ENCODE data around the gene PITPNM3.

Gene PITPNM3

DNA sequence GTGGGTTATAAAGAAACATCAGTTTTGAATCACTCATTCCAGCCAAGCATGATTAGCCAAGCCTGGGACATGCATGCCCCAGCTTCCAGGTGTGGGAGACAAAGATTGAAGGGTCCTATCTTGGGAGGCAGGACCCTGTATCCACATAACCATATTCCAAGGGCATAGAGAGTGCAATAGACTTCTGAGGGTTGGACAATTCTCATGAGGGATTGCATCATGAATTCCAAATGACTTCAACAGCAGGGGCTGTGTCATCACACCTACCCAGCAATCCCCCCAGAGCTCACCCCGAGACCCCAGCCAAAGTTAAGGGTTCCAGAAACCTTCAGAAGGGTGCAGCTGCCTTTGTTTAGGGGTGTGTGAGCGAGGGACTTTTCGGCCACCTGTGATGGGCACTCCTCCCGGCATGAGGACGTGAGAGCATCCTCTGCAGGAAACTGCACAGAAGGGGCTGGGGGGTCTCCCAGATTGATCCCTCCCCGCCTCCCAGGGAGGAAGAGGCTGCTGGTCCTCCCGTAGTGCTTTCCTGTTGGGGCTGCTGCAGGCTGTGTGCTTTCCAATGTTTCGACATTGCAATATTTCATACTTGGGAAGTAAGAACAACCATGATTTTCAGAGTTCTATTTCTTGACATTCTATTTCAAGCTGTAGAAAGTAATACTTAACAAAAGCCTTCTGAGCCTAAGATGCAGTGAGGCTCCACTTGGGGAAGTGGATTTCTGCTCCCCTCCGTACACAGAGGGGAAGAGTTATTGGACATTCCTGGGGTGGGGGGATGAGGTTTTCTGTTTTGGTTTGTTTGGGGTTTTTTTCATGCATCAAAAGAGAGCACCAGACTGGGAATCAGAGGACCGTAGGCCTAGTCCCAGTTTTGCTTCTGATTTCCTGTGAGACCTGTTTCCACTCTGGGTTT lies 13.3 kb upstream of the PITPNM3 start:
- H3K4me1 ChIP-seq (ENCODE audit: insufficient read depth, low read length, poor library complexity, severe bottlenecking): no peaks in the 10 kb centered on the region
- TF ChIP-seq EZH2phosphoT487 (IDR thresholded peaks at IDR 0.05; ENCODE audit: borderline replicate concordance): no peak
- TF ChIP-seq, protein P1, sequence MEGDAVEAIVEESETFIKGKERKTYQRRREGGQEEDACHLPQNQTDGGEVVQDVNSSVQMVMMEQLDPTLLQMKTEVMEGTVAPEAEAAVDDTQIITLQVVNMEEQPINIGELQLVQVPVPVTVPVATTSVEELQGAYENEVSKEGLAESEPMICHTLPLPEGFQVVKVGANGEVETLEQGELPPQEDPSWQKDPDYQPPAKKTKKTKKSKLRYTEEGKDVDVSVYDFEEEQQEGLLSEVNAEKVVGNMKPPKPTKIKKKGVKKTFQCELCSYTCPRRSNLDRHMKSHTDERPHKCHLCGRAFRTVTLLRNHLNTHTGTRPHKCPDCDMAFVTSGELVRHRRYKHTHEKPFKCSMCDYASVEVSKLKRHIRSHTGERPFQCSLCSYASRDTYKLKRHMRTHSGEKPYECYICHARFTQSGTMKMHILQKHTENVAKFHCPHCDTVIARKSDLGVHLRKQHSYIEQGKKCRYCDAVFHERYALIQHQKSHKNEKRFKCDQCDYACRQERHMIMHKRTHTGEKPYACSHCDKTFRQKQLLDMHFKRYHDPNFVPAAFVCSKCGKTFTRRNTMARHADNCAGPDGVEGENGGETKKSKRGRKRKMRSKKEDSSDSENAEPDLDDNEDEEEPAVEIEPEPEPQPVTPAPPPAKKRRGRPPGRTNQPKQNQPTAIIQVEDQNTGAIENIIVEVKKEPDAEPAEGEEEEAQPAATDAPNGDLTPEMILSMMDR (conservative IDR thresholded peaks at IDR 0.05; ENCODE audit: low read length): no peak
- H2AFZ ChIP-seq (ENCODE audit: low read length): no peak overlapping the region
- no peak overlapping the region for H3K4me2 ChIP-seq (ENCODE audit: low read depth, low read length, poor library complexity, severe bottlenecking)
- H3K79me2 ChIP-seq (ENCODE audit: insufficient read depth, low read length): no peaks in the 10 kb centered on the region
- no peaks in the 10 kb centered on the region for H4K20me1 ChIP-seq (ENCODE audit: insufficient read depth, low read length, poor library complexity, severe bottlenecking)
- H3K9ac ChIP-seq (ENCODE audit: low read depth, low read length, poor library complexity, severe bottlenecking): no peak overlapping the region
- H3F3A ChIP-seq (ENCODE audit: low read depth): no peaks in the 10 kb centered on the region
- no peak overlapping the region for H3K4me3 ChIP-seq (ENCODE audit: low read length, poor library complexity, severe bottlenecking)
- H3K36me3 ChIP-seq (ENCODE audit: insufficient read depth, low read length): no peaks in the 10 kb centered on the region
- no peaks in the 10 kb centered on the region for H3K27me3 ChIP-seq (ENCODE audit: insufficient read depth, low read length, poor library complexity, severe bottlenecking)
- no peaks in the 10 kb centered on the region for H3K9me3 ChIP-seq (ENCODE audit: insufficient read depth, low read depth, low read length)
- no peaks in the 10 kb centered on the region for H3K9me2 ChIP-seq (replicated peaks; ENCODE audit: low read depth, low read length)

DNA sequence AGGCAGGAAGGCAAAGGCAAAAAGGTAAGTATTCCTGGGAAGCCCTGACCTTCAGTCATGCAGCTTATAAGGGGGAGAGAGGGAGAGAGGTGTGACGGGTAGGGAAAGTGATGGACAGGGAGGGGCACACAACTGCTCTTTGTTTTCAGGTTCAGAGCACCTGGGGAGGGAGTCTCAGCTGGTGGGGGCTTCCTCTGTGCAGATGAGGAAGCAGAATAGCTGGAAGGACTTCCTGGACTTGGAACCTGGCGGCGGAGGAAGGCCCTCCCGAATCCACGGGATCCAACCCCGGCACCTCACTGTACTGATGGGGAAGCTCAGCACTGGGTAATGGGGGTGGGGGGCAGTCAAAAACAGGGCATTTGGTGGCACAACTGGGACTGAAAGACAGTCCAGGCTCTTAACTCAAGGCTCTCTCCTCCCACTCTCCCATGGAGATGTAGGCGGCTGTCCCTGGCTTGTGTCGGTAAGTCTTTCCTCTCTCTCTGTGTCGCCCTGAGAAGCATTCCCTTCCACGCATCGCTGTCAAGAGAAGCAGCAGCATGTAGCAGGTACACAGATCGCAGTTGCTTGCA lies 11.9 kb upstream of the PITPNM3 start:
- Histone ChIP-seq H4K20me1 (ENCODE audit: insufficient read depth, low read length, poor library complexity, severe bottlenecking) (no peaks in the 10 kb centered on the region), H3K4me2 (ENCODE audit: low read depth, low read length, poor library complexity, severe bottlenecking) (no peak overlapping the region)
- TF ChIP-seq, protein P1 (conservative IDR thresholded peaks at IDR 0.05; ENCODE audit: low read length): no peak
- no peak for TF ChIP-seq EZH2phosphoT487 (IDR thresholded peaks at IDR 0.05; ENCODE audit: borderline replicate concordance)

DNA sequence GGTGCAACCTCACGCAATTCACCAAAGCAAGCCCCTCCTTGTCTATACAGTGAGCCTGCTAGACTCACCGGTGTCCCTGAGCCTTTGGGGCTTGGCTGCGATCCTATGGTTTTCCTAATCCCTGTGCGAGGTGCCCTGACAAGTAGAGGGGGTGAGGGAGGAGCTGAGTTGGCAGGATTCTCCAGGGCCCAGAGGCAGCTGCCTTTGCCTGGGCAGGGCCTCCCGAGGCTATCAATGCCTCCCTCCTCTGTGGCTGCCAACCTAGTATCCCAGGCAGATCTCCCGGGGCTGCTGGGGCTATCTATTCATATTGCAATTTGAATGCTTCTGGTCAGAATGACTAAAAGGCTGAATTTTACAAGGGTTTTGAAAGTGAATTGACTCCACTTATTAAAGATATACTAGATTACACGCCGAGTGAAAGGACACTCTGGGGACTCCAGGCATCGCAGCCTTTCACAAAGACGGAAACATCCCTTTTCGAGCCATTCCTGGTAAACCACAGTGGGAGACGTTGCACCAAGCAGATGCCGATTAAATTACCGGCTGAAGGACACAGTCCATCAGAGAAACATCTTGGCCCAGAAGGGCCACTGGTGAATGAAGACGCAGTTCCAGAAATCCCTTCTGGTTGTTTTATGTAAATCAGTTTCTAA lies 11.3 kb upstream of the PITPNM3 start:
- Histone ChIP-seq H3K9me3 (ENCODE audit: insufficient read depth, low read depth, low read length) (no peaks in the 10 kb centered on the region), H3K4me3 (ENCODE audit: low read length, poor library complexity, severe bottlenecking) (no peak overlapping the region), H3K9me2 (replicated peaks; ENCODE audit: low read depth, low read length) (no peaks in the 10 kb centered on the region), H3F3A (ENCODE audit: low read depth) (no peaks in the 10 kb centered on the region), H3K27me3 (ENCODE audit: insufficient read depth, low read length, poor library complexity, severe bottlenecking) (no peaks in the 10 kb centered on the region), H2AFZ (ENCODE audit: low read length) (no peak overlapping the region), H3K4me1 (ENCODE audit: insufficient read depth, low read length, poor library complexity, severe bottlenecking) (no peaks in the 10 kb centered on the region), H3K9ac (ENCODE audit: low read depth, low read length, poor library complexity, severe bottlenecking) (no peak overlapping the region), H3K79me2 (ENCODE audit: insufficient read depth, low read length) (no peaks in the 10 kb centered on the region), H3K4me2 (ENCODE audit: low read depth, low read length, poor library complexity, severe bottlenecking) (no peak overlapping the region), H3K36me3 (ENCODE audit: insufficient read depth, low read length) (no peaks in the 10 kb centered on the region), H4K20me1 (ENCODE audit: insufficient read depth, low read length, poor library complexity, severe bottlenecking) (no peaks in the 10 kb centered on the region)
- no peak for TF ChIP-seq EZH2phosphoT487 (IDR thresholded peaks at IDR 0.05; ENCODE audit: borderline replicate concordance)
- TF ChIP-seq, protein P1 (conservative IDR thresholded peaks at IDR 0.05; ENCODE audit: low read length): no peak

More for the DNA sequence above, 11.9 kb upstream of the PITPNM3 start:
- Histone ChIP-seq H3K9me3 (ENCODE audit: insufficient read depth, low read depth, low read length) (no peaks in the 10 kb centered on the region), H3K4me1 (ENCODE audit: insufficient read depth, low read length, poor library complexity, severe bottlenecking) (no peaks in the 10 kb centered on the region), H3F3A (ENCODE audit: low read depth) (no peaks in the 10 kb centered on the region), H3K9ac (ENCODE audit: low read depth, low read length, poor library complexity, severe bottlenecking) (no peak overlapping the region), H2AFZ (ENCODE audit: low read length) (no peak overlapping the region), H3K4me3 (ENCODE audit: low read length, poor library complexity, severe bottlenecking) (no peak overlapping the region), H3K27me3 (ENCODE audit: insufficient read depth, low read length, poor library complexity, severe bottlenecking) (no peaks in the 10 kb centered on the region), H3K79me2 (ENCODE audit: insufficient read depth, low read length) (no peaks in the 10 kb centered on the region), H3K9me2 (replicated peaks; ENCODE audit: low read depth, low read length) (no peaks in the 10 kb centered on the region), H3K36me3 (ENCODE audit: insufficient read depth, low read length) (no peaks in the 10 kb centered on the region)

All from Loucy (cell line).